ENCODE measurements around the gene PPP2R1A. TPM values are rescaled to one million over a fixed set of nuclear protein-coding genes. Genes with fewer than 3 reads are reported as not detected.
A peak's percentile ranks its signal among the peaks of the same experiment; 100 is the strongest.

PPP2R1A gene
- total and polyA plus RNA-seq, 2 of the 13 experiments (the other 11 are each of a cell fraction or from before 2014, with no cell fraction given): 86.7 to 130 TPM

GRCh38 chr19:52211926-52212571 is 22.2 kb downstream of the PPP2R1A start:
- ATAC-seq (no peak), FAIRE-seq (no peak), DNase-seq (ENCODE audit: low spot score) (no peak)
- Histone ChIP-seq H3K27ac (ENCODE audit: extremely low read length, insufficient read depth, low read length) (no peak overlapping the region), H3K4me3 (replicated peaks in 1 of 3; ENCODE audit: insufficient read depth in 1 of 3, low read depth in 2 of 3, low read length in 3 of 3) (no peak overlapping the region), H4K20me1 (ENCODE audit: insufficient read depth, low read length) (no peaks in the 10 kb centered on the region), H3K79me2 (ENCODE audit: insufficient read depth, low read length) (no peaks in the 10 kb centered on the region), H2AFZ (ENCODE audit: low read length) (no peak overlapping the region), H3K9me3 (ENCODE audit: low read length) (no peaks in the 10 kb centered on the region), H3K36me3 (replicated peaks in 1 of 2; ENCODE audit: control insufficient read depth in 1 of 2, insufficient read depth in 2 of 2, low read length in 2 of 2) (peaks cover 43 to 87% of the 10 kb centered on the region in 2 experiments), H3K4me1 (ENCODE audit: insufficient read depth, low read length) (no peaks in the 10 kb centered on the region), H3K4me2 (ENCODE audit: low read depth, low read length) (no peak overlapping the region), H3K9ac (ENCODE audit: insufficient read depth, low read depth, low read length) (no peak overlapping the region), H3K27me3 (ENCODE audit: control insufficient read depth in 1 of 2, insufficient read depth in 2 of 2, low read length in 2 of 2) (no peaks in the 10 kb centered on the region)
- ChIA-PET CTCF (ENCODE audit: low intra/inter-chr PET ratio, low total read pairs) (no interaction called here), POLR2A (no interaction called here)
- BruUV-seq (replicated peaks): no TSS peak
- in situ Hi-C loops (cut with HindIII; ENCODE audit: extremely low pct_ligation_motif_present, low pct_unique_long_range_greater_than_20kb) (no loop called here), intact Hi-C loops (cut with micrococcal nuclease; ENCODE audit: unreplicated experiment) (no loop called here)
- 88% methylated on average over 11 of the region's 11 CpGs for WGBS (ENCODE audit: low lambda C conversion rate)
- TF ChIP-seq CEBPB (IDR thresholded peaks at IDR 0.05; ENCODE audit: borderline replicate concordance, low read depth, low read length): peak; percentile 59; the same call in 1 of the 2 replicates
- no peak for TF ChIP-seq PRDM4 (CRISPR knock-in tag; IDR thresholded peaks at IDR 0.05; ENCODE audit: borderline replicate concordance)
- no peak for TF ChIP-seq ZBTB37 (CRISPR knock-in tag; IDR thresholded peaks at IDR 0.05)
- no peak for TF ChIP-seq ZNF614 (CRISPR knock-in tag; IDR thresholded peaks at IDR 0.05; ENCODE audit: borderline replicate concordance)
- TF ChIP-seq POGZ (CRISPR knock-in tag; IDR thresholded peaks at IDR 0.05): no peak
- TF ChIP-seq ADNP (CRISPR knock-in tag; IDR thresholded peaks at IDR 0.05): no peak
- no peak for TF ChIP-seq HNRNPL (IDR thresholded peaks at IDR 0.05; ENCODE audit: low read depth, low read length)
- no peak for TF ChIP-seq U2AF2 (IDR thresholded peaks at IDR 0.05; ENCODE audit: low read depth, low read length)

Measured in HepG2 (cell line).